Measurements from ENCODE around the gene DAB2IP.

DAB2IP gene

GRCh38 chr9:121827251-121827967, 176.0 kb downstream of the DAB2IP start:
- H3K4me1 ChIP-seq (ENCODE audit: insufficient read depth, low read length, severe bottlenecking): peaks cover 46% of the 10 kb centered on the region
- no peaks in the 10 kb centered on the region for H3K9me3 ChIP-seq (ENCODE audit: low read length)
- no peaks in the 10 kb centered on the region for H3K79me2 ChIP-seq (ENCODE audit: insufficient read depth, low read length)
- peak overlapping the region; percentile 1; the same call in 1 of the 2 replicates for H3K9ac ChIP-seq (ENCODE audit: low read length)
- H3K4me2 ChIP-seq (ENCODE audit: low read length): no peak overlapping the region; the same call in 1 of the 2 replicates
- H3F3A ChIP-seq (ENCODE audit: insufficient read depth, low read length): no peaks in the 10 kb centered on the region
- H3K9me2 ChIP-seq (ENCODE audit: low read depth, low read length): no peaks in the 10 kb centered on the region
- H4K20me1 ChIP-seq (ENCODE audit: insufficient read depth, low read length): no peaks in the 10 kb centered on the region
- TF ChIP-seq EZH2 (IDR thresholded peaks at IDR 0.05; ENCODE audit: borderline replicate concordance, low read length) (no peak), CTCF (IDR thresholded peaks at IDR 0.05; ENCODE audit: low read length) (no peak)
- H3K27ac ChIP-seq (ENCODE audit: low read depth, low read length, poor library complexity, severe bottlenecking): peak overlapping the region; percentile 18
- no peaks in the 10 kb centered on the region for H3K27me3 ChIP-seq (ENCODE audit: insufficient read depth, low read length)
- 0 out of 2 replicates have a peak overlapping the region, but pooled peaks have one; percentile 14 for H2AFZ ChIP-seq (ENCODE audit: low read length)
- no peaks in the 10 kb centered on the region for H3K36me3 ChIP-seq (ENCODE audit: insufficient read depth, low read length)
- H3K4me3 ChIP-seq (ENCODE audit: low read depth, low read length, poor library complexity, severe bottlenecking): no peak overlapping the region

DNA sequence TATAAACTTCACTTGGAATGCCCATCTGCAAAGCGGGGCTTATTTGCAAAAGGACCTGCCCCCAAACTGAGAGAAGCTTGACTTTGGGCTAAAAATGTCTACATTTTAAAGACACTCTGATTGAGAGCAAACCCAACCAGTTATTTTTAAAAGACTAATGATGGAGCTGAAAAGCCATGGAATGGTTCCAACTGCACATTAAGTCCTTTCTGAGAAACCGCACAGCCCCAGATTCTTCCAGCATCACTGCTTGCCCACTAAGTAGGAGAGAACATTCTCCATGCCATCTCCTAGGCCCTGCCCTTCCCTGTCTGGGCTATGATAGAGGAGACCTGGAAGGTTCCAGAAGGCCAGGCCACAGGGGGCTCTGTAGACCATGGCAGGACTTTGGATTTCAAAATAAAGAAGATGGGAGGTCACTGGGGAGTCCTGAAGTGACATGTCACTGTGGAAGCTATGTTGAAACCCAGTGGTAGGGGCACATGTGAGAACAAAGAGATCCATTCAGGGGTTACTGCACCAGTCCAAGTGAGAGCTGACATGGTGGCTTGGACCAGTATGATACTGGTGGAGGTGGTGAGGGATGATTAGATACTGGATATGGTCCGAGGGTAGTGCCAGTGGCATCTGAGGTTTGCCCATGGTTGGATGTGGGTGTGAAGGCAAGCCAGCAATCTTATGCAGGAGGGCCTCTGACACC, 179.2 kb downstream of the DAB2IP start:
- H3K27ac ChIP-seq (ENCODE audit: low read depth, low read length, poor library complexity, severe bottlenecking): no peak overlapping the region
- H4K20me1 ChIP-seq (ENCODE audit: insufficient read depth, low read length): no peaks in the 10 kb centered on the region
- H3K36me3 ChIP-seq (ENCODE audit: insufficient read depth, low read length): no peaks in the 10 kb centered on the region
- H3K9me3 ChIP-seq (ENCODE audit: low read length): no peaks in the 10 kb centered on the region
- no peak overlapping the region for H3K9ac ChIP-seq (ENCODE audit: low read length)
- H3K4me2 ChIP-seq (ENCODE audit: low read length): no peak overlapping the region
- no peaks in the 10 kb centered on the region for H3K27me3 ChIP-seq (ENCODE audit: insufficient read depth, low read length)
- H2AFZ ChIP-seq (ENCODE audit: low read length): no peak overlapping the region
- H3K4me3 ChIP-seq (ENCODE audit: low read depth, low read length, poor library complexity, severe bottlenecking): no peak overlapping the region
- H3K79me2 ChIP-seq (ENCODE audit: insufficient read depth, low read length): no peaks in the 10 kb centered on the region
- H3K9me2 ChIP-seq (ENCODE audit: low read depth, low read length): no peaks in the 10 kb centered on the region
- no peak for TF ChIP-seq EZH2 (IDR thresholded peaks at IDR 0.05; ENCODE audit: borderline replicate concordance, low read length)
- TF ChIP-seq CTCF (IDR thresholded peaks at IDR 0.05; ENCODE audit: low read length): no peak
- H3K4me1 ChIP-seq (ENCODE audit: insufficient read depth, low read length, severe bottlenecking): peaks cover 21% of the 10 kb centered on the region
- no peaks in the 10 kb centered on the region for H3F3A ChIP-seq (ENCODE audit: insufficient read depth, low read length)

- H3K79me2 ChIP-seq (ENCODE audit: insufficient read depth, low read length): no peaks in the 10 kb centered on the region
- H2AFZ ChIP-seq (ENCODE audit: low read length): no peak overlapping the region
- TF ChIP-seq CTCF (IDR thresholded peaks at IDR 0.05; ENCODE audit: low read length): no peak
- TF ChIP-seq EZH2 (IDR thresholded peaks at IDR 0.05; ENCODE audit: borderline replicate concordance, low read length): no peak
- no peaks in the 10 kb centered on the region for H3K9me3 ChIP-seq (ENCODE audit: low read length)
- no peak overlapping the region for H3K4me3 ChIP-seq (ENCODE audit: low read depth, low read length, poor library complexity, severe bottlenecking)
- H3K27ac ChIP-seq (ENCODE audit: low read depth, low read length, poor library complexity, severe bottlenecking): no peak overlapping the region
- H3K4me1 ChIP-seq (ENCODE audit: insufficient read depth, low read length, severe bottlenecking): peaks cover 14% of the 10 kb centered on the region
- no peaks in the 10 kb centered on the region for H3K27me3 ChIP-seq (ENCODE audit: insufficient read depth, low read length)
- no peaks in the 10 kb centered on the region for H4K20me1 ChIP-seq (ENCODE audit: insufficient read depth, low read length)
- H3K36me3 ChIP-seq (ENCODE audit: insufficient read depth, low read length): no peaks in the 10 kb centered on the region
- H3F3A ChIP-seq (ENCODE audit: insufficient read depth, low read length): no peaks in the 10 kb centered on the region
- no peaks in the 10 kb centered on the region for H3K9me2 ChIP-seq (ENCODE audit: low read depth, low read length)
- H3K4me2 ChIP-seq (ENCODE audit: low read length): no peak overlapping the region
- no peak overlapping the region for H3K9ac ChIP-seq (ENCODE audit: low read length)
These were observed 180.4 kb downstream of the DAB2IP start for GRCh38 chr9:121831869-121832268.

Data from OCI-LY1 (cell line).